Measurements from ENCODE around the gene ERG28. TPM values are rescaled to one million over a fixed set of nuclear protein-coding genes. Genes with fewer than 3 reads are reported as not detected.

The ERG28 gene
- total and polyA plus RNA-seq, 2 of the 13 experiments (the other 11 are each of a cell fraction or from before 2014, with no cell fraction given): 27.3 to 32.3 TPM

DNA sequence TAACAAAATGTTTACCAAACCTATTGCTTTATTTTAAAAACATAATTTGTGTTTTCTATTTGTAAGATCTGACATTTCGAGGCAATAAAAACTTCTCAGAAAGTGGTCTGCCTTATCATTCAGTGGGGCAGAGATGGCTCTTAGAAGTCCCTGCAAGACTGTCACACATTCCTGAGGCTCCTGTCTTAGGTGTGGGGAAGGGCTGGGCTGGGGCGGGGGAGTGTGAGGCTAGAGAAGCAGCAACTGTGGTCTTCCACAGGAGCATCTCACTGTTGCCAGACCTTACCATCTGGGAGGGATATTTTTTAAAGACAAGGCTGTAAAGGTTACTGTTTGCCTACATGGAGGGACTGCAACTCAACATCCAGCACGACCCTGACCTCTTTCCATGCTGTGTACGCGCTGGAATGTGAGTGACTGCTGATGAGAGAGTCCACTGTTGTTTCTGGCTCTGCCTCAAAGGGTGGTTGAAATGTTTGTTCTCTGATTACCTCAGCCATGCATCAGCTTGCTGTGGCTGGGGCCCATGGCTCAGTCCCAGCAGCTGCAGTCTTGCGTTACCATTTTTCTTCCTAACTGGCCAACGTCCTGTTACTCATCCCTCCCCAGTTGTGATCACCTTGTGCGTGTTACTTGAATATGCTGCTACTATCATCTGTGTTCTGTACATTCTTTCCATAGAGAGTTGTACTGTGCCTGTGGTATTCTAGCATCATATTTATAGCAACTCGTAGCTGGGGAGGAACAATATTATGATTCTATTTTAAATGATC, 12.4 kb downstream of the ERG28 start (continued):
- TF ChIP-seq, protein P1, sequence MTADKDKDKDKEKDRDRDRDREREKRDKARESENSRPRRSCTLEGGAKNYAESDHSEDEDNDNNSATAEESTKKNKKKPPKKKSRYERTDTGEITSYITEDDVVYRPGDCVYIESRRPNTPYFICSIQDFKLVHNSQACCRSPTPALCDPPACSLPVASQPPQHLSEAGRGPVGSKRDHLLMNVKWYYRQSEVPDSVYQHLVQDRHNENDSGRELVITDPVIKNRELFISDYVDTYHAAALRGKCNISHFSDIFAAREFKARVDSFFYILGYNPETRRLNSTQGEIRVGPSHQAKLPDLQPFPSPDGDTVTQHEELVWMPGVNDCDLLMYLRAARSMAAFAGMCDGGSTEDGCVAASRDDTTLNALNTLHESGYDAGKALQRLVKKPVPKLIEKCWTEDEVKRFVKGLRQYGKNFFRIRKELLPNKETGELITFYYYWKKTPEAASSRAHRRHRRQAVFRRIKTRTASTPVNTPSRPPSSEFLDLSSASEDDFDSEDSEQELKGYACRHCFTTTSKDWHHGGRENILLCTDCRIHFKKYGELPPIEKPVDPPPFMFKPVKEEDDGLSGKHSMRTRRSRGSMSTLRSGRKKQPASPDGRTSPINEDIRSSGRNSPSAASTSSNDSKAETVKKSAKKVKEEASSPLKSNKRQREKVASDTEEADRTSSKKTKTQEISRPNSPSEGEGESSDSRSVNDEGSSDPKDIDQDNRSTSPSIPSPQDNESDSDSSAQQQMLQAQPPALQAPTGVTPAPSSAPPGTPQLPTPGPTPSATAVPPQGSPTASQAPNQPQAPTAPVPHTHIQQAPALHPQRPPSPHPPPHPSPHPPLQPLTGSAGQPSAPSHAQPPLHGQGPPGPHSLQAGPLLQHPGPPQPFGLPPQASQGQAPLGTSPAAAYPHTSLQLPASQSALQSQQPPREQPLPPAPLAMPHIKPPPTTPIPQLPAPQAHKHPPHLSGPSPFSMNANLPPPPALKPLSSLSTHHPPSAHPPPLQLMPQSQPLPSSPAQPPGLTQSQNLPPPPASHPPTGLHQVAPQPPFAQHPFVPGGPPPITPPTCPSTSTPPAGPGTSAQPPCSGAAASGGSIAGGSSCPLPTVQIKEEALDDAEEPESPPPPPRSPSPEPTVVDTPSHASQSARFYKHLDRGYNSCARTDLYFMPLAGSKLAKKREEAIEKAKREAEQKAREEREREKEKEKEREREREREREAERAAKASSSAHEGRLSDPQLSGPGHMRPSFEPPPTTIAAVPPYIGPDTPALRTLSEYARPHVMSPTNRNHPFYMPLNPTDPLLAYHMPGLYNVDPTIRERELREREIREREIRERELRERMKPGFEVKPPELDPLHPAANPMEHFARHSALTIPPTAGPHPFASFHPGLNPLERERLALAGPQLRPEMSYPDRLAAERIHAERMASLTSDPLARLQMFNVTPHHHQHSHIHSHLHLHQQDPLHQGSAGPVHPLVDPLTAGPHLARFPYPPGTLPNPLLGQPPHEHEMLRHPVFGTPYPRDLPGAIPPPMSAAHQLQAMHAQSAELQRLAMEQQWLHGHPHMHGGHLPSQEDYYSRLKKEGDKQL (CRISPR knock-in tag; IDR thresholded peaks at IDR 0.05; ENCODE audit: low read depth): peak; percentile 94
- TF ChIP-seq KAT8 (CRISPR knock-in tag; IDR thresholded peaks at IDR 0.05) (peak; percentile 83), ATRX (CRISPR knock-in tag; IDR thresholded peaks at IDR 0.05; ENCODE audit: borderline replicate concordance) (no peak), KLF12 (CRISPR knock-in tag; IDR thresholded peaks at IDR 0.05; ENCODE audit: borderline replicate concordance) (no peak), ZNF124 (CRISPR knock-in tag; IDR thresholded peaks at IDR 0.05) (peak; percentile 84; the same call in 1 of the 2 replicates), ZBTB20 (CRISPR knock-in tag; IDR thresholded peaks at IDR 0.05; ENCODE audit: borderline replicate concordance, low read depth) (peak; percentile 81), SIX1 (CRISPR knock-in tag; IDR thresholded peaks at IDR 0.05; ENCODE audit: borderline replicate concordance) (peak; percentile 88; the same call in 1 of the 2 replicates), ZNF879 (CRISPR knock-in tag; IDR thresholded peaks at IDR 0.05) (no peak), MTA1 (CRISPR knock-in tag; IDR thresholded peaks at IDR 0.05; ENCODE audit: borderline replicate concordance) (peak; percentile 71; the same call in 1 of the 2 replicates), MYC (CRISPR knock-in tag; IDR thresholded peaks at IDR 0.05; ENCODE audit: borderline replicate concordance) (peak; percentile 88; the same call in 1 of the 2 replicates), YEATS2 (CRISPR knock-in tag; IDR thresholded peaks at IDR 0.05; ENCODE audit: borderline replicate concordance) (peak; percentile 45; the same call in 1 of the 2 replicates), ZNF383 (CRISPR knock-in tag; IDR thresholded peaks at IDR 0.05; ENCODE audit: borderline replicate concordance) (no peak), JDP2 (CRISPR knock-in tag; IDR thresholded peaks at IDR 0.05; ENCODE audit: borderline replicate concordance) (no peak; the same call in 1 of the 2 replicates), ZNF598 (CRISPR knock-in tag; IDR thresholded peaks at IDR 0.05; ENCODE audit: borderline replicate concordance) (no peak)
- TF ChIP-seq, protein P2, sequence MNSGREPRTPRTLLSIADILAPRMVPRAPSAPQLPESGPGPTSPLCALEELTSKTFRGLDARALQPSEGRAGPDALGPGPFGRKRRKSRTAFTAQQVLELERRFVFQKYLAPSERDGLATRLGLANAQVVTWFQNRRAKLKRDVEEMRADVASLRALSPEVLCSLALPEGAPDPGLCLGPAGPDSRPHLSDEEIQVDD (CRISPR knock-in tag; IDR thresholded peaks at IDR 0.05; ENCODE audit: borderline replicate concordance): no peak
- TF ChIP-seq, protein P3, sequence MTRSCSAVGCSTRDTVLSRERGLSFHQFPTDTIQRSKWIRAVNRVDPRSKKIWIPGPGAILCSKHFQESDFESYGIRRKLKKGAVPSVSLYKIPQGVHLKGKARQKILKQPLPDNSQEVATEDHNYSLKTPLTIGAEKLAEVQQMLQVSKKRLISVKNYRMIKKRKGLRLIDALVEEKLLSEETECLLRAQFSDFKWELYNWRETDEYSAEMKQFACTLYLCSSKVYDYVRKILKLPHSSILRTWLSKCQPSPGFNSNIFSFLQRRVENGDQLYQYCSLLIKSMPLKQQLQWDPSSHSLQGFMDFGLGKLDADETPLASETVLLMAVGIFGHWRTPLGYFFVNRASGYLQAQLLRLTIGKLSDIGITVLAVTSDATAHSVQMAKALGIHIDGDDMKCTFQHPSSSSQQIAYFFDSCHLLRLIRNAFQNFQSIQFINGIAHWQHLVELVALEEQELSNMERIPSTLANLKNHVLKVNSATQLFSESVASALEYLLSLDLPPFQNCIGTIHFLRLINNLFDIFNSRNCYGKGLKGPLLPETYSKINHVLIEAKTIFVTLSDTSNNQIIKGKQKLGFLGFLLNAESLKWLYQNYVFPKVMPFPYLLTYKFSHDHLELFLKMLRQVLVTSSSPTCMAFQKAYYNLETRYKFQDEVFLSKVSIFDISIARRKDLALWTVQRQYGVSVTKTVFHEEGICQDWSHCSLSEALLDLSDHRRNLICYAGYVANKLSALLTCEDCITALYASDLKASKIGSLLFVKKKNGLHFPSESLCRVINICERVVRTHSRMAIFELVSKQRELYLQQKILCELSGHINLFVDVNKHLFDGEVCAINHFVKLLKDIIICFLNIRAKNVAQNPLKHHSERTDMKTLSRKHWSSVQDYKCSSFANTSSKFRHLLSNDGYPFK (CRISPR knock-in tag; IDR thresholded peaks at IDR 0.05; ENCODE audit: borderline replicate concordance): no peak
- TF ChIP-seq, protein P4, sequence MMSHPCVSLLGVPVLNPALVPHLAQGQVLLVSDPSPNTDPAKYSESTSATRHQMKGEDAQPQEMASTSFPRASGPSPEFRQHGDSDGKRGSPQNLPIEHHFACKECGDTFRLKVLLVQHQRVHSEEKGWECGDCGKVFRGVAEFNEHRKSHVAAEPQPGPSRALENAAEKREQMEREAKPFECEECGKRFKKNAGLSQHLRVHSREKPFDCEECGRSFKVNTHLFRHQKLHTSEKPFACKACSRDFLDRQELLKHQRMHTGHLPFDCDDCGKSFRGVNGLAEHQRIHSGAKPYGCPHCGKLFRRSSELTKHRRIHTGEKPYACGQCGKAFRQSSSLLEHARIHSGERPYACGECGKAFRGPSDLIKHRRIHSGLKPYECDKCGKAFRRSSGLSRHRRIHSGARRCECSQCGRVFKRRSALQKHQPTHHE (CRISPR knock-in tag; IDR thresholded peaks at IDR 0.05; ENCODE audit: borderline replicate concordance): no peak

Measured in HepG2 (cell line).